GM21786 (cell line): ENCODE data around the gene NRSN1.
"Not testable (repeated sequence)": the region's sequence is repeated elsewhere in the genome, so short reads cannot be mapped to it uniquely, and the experiment has no call there.

ENCODE experiments used
- ATAC-seq: cut with Tn5 transposase; IDR thresholded peaks from one replicate; pipeline ENCODE4 v1.9.1; 2021; ENCODE audit not compliant: unreplicated experiment

The NRSN1 gene

DNA sequence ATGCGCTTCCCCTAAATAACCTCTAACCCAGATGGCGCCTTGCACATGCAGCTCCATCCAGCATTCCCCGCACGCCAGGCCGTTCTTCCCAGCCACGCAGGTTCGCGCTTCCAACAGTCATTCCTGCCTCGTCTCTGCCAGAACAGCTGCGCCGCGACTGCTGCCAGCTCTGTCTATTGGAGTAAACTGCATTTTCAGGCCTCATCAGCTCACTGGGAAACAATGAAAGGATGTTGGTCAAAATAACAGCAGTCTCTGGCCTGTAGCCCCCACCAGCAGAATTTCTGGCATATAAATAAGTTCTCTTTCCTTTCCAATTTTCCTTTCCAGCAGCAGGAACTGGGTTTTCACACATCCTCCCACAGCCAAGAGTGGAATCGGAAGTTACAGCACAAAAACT, 14.6 kb downstream of the NRSN1 start:
- ATAC-seq, result no peak

DNA sequence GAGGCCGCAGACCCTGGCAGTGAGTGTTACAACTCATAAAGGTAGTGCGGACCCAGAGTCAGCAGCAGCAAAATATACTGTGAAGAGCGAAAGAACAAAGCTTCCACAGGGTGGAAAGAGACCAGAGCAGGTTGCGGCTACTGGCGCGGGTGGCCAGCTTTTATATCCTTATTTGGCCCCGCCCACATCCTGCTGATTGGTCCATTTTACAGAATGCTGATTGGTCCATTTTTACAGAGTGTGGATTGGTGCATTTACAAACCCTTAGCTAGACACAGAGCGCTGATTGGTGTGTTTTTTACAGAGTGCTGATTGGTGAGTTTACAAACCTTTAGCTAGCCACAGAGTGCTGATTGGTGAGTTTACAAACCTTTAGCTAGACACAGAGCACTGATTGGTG, 16.7 kb downstream of the NRSN1 start:
- ATAC-seq, result not testable (repeated sequence)

GRCh38 chr6:24145690-24146131, 19.7 kb downstream of the NRSN1 start:
- ATAC-seq, result no peak

DNA sequence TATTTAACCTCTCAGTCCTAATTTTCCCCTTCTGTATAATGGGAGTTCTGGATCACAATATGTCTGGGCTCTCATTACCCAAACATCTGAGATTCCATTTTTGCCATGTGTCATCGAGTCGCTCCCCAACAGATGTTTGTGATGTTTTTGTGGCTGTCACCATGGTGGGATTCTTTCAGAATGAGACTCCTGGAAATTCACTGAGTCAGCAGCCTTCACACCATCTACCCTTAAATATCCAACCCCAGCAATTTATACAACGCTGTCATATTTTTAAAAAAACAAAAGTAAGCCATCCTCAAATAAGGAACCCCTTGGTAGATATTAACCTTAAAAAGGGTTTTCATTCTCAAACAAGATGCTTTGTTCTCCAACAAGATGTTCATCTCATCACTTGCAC, 20.9 kb downstream of the NRSN1 start:
- ATAC-seq, result no peak

- no peak for ATAC-seq
These were observed 21.6 kb downstream of the NRSN1 start for GRCh38 chr6:24147511-24148153.

- no peak for ATAC-seq
These were observed 22.1 kb downstream of the NRSN1 start for GRCh38 chr6:24148154-24148570.

DNA sequence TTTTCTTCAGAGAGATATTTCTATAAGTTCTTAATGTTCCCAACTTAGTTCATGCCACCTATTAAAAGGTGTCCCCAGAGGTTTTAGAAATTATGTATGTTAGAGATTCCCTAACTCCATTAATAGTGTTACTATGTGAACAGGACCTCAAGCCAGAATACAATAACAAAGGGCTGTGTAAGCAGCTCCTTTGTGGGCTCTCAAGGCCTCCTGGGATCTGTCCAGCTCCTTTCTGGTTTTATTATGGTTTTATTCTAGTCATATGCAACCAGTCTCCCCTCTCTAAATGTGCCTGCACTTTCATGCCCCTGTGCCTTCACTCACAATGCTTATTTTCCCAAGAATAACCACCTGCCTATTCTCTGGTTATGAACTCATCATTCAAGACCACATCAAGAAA, 22.7 kb downstream of the NRSN1 start:
- no peak for ATAC-seq

DNA sequence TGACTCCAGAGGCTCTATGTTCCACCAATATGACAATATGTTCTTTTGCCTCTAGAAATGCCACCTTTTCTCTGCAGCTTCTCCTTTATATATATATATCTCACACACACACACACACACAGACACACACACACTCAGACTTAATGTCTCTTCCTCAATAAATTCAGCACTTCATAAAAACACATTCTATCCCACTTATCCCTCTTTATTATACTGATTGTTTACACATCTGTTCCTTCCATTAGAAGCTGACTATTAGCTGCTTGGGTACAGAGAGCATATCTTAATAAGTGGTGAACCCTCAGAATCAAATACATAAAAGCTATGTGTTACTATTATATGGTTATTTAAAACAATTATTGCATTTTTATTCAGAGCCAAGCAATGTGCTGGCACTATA, 23.3 kb downstream of the NRSN1 start:
- ATAC-seq, result no peak

GRCh38 chr6:24149836-24150235, 23.8 kb downstream of the NRSN1 start:
- ATAC-seq, result no peak

GRCh38 chr6:24152014-24152413, 26.0 kb downstream of the NRSN1 start:
- no peak for ATAC-seq

GRCh38 chr6:24154121-24154520, 28.1 kb downstream of the NRSN1 start:
- ATAC-seq, result no peak

DNA sequence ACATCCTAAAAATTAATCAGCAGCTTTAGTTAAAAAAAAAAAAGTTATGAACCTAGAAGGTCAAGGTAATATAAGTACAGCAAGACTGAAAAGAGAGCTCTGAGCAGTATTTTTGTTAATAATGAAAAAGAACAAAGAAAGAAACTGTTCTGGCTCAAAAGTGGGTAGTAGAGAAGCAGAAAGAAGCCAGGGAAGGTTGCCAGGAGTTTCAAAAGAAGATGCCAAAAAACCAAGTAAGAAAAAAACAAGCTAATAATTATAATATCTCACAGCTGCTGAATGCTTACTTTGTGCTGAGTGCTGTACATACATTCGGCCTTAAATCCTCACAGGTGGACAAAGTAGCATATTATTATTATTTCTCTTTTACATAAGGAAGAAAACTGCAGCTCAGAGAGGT, 31.9 kb downstream of the NRSN1 start:
- ATAC-seq, result no peak

- ATAC-seq, result no peak
These were observed 57.6 kb downstream of the NRSN1 start for GRCh38 chr6:24183584-24183983.

DNA sequence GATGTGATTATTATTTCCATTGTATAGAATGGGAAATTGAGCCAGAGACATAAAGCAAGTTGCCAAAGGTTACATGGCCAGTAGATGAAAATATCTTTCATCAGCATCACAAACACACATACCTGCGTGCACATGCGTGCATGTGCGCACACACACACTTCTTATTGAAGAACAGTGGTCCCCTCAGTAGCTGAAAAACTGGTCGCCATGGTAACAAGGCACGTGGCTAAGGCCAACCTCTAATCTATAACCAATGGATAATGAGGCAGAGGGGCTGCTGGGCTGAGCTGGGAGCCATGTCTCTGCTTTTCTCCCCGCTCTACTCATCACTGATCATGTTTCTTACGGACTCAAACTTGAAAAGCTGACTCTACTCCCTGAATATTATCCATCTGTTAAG, 60.3 kb downstream of the NRSN1 start:
- no peak for ATAC-seq

GRCh38 chr6:24187965-24188577, 62.1 kb downstream of the NRSN1 start:
- no peak for ATAC-seq

GRCh38 chr6:24188578-24189080, 62.6 kb downstream of the NRSN1 start:
- ATAC-seq, result no peak

GRCh38 chr6:24191346-24191745, 65.3 kb downstream of the NRSN1 start:
- no peak for ATAC-seq

GRCh38 chr6:24193364-24193763, 67.3 kb downstream of the NRSN1 start:
- ATAC-seq, result no peak

- ATAC-seq, result no peak
These were observed 69.1 kb downstream of the NRSN1 start for GRCh38 chr6:24194978-24195700.

DNA sequence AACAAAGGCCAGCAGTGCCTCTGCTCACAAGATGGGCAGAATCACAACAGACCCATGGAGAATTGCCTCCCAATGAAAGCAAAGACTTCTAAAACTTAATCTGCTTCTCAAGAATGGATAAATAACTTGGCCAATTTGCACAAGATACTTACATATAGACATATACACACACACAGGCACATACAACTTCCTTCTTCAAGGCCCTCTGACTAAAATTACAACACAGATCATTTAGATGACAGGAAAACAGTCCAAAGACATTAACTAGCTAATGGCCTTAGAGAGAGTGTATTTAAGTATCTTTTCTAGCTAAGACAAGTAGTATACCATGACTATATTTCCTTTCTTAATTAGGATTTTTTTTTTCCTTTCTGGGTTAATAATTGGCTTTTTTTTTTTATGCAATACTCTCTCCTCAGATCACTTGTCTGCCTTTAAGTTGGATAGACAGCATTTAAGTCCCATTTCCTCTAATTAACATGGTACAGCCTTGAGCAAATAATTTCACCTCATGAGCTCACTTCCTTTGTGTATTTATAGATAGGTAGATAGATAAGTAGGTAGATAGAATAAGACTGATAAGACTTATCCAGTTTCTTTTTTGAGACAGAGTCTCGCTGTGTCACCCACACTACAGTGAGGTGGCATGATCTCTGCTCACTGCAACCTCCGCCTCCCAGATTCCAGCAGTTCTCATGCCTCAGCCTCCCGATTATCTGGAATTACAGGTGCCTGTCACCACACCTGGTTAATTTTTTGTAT, 70.0 kb downstream of the NRSN1 start:
- no peak for ATAC-seq
